ENCODE measurements around the gene HNRNPR.
"Not testable (repeated sequence)": the region's sequence is repeated elsewhere in the genome, so short reads cannot be mapped to it uniquely, and the experiment has no call there.

The HNRNPR gene

GRCh38 chr1:23356471-23357137, 12.5 kb upstream of the HNRNPR start:
- Mint-ChIP-seq H3K27me3 (no peaks in the 10 kb centered on the region), H3K27ac (no peak overlapping the region), H3K9me3 (peaks cover 30 to 47% of the 10 kb centered on the region in 2 donors), H3K4me3 (no peak overlapping the region), H3K4me1 (peaks cover 7% of the 10 kb centered on the region)
- no peak for ATAC-seq
- no peak for DNase-seq

- DNase-seq = peak in 1 of 2 donors; percentile 19
- ATAC-seq = peak; percentile 53
- Mint-ChIP-seq H3K9me3 (peaks cover 14 to 23% of the 10 kb centered on the region in 2 donors), H3K27ac (no peak overlapping the region), H3K4me1 (peaks cover 7% of the 10 kb centered on the region), H3K27me3 (no peaks in the 10 kb centered on the region), H3K4me3 (no peak overlapping the region)
Measured at GRCh38 chr1:23354245-23354644, 10.2 kb upstream of the HNRNPR start.

- DNase-seq (no peak), ATAC-seq (no peak)
- Mint-ChIP-seq H3K27ac (no peak overlapping the region), H3K4me1 (peaks cover 7% of the 10 kb centered on the region), H3K9me3 (peaks cover 5 to 13% of the 10 kb centered on the region in 2 donors), H3K27me3 (no peaks in the 10 kb centered on the region), H3K4me3 (no peak overlapping the region)
Measured at GRCh38 chr1:23352096-23352695, 8.1 kb upstream of the HNRNPR start.

- ATAC-seq = no peak
- no peak overlapping the region for H3K4me3 Mint-ChIP-seq
- no peak overlapping the region for H3K27ac Mint-ChIP-seq
Measured at GRCh38 chr1:23345920-23346319, 1.8 kb upstream of the HNRNPR start.

GRCh38 chr1:23344987-23345472, 946 bp upstream of the HNRNPR start:
- DNase-seq (no peak), ATAC-seq (no peak)
- Mint-ChIP-seq H3K27ac (peak overlapping the region; percentile 97 to 100), H3K27me3 (no peaks in the 10 kb centered on the region), H3K4me3 (peak overlapping the region; percentile 92 to 97), H3K4me1 (peaks cover 37% of the 10 kb centered on the region), H3K9me3 (no peaks in the 10 kb centered on the region)

More at GRCh38 chr1:23345920-23346319, 1.8 kb upstream of the HNRNPR start:
- no peaks in the 10 kb centered on the region for H3K27me3 Mint-ChIP-seq
- H3K4me1 Mint-ChIP-seq = peaks cover 28% of the 10 kb centered on the region
- no peaks in the 10 kb centered on the region for H3K9me3 Mint-ChIP-seq
- no peak for DNase-seq

- Mint-ChIP-seq H3K4me3 (peak overlapping the region; percentile 88 to 97), H3K9me3 (no peaks in the 10 kb centered on the region), H3K27me3 (no peaks in the 10 kb centered on the region), H3K4me1 (peaks cover 51% of the 10 kb centered on the region), H3K27ac (peak overlapping the region; percentile 95 to 97)
- peak in 1 of 2 donors; percentile 67 for DNase-seq
- peak; percentile 14 for ATAC-seq
Measured at GRCh38 chr1:23343221-23344110, 618 bp downstream of the HNRNPR start.

GRCh38 chr1:23341931-23342692, 2.0 kb downstream of the HNRNPR start:
- no peaks in the 10 kb centered on the region for H3K9me3 Mint-ChIP-seq
- peaks cover 65% of the 10 kb centered on the region for H3K4me1 Mint-ChIP-seq
- DNase-seq (no peak), ATAC-seq (no peak)
- no peaks in the 10 kb centered on the region for H3K27me3 Mint-ChIP-seq
- peak overlapping the region in 1 of 2 donors; percentile 95 for H3K27ac Mint-ChIP-seq
- peak overlapping the region; percentile 88 to 97 for H3K4me3 Mint-ChIP-seq

- peaks cover 60% of the 10 kb centered on the region for H3K4me1 Mint-ChIP-seq
- H3K27me3 Mint-ChIP-seq = no peaks in the 10 kb centered on the region
- no peak for ATAC-seq
- peak overlapping the region; percentile 88 to 97 for H3K4me3 Mint-ChIP-seq
- peak overlapping the region; percentile 7 to 52 for H3K27ac Mint-ChIP-seq
- no peak for DNase-seq
- no peaks in the 10 kb centered on the region for H3K9me3 Mint-ChIP-seq
Measured at GRCh38 chr1:23339632-23340031, 4.5 kb downstream of the HNRNPR start.

- Mint-ChIP-seq H3K4me1 (peaks cover 58% of the 10 kb centered on the region), H3K27ac (no peak overlapping the region), H3K27me3 (no peaks in the 10 kb centered on the region), H3K4me3 (peak overlapping the region in 1 of 2 donors; percentile 38), H3K9me3 (no peaks in the 10 kb centered on the region)
- DNase-seq (no peak), ATAC-seq (no peak)
Measured at GRCh38 chr1:23337869-23338268, 6.2 kb downstream of the HNRNPR start.

- Mint-ChIP-seq H3K9me3 (no peaks in the 10 kb centered on the region), H3K27ac (peak overlapping the region in 1 of 2 donors; percentile 27), H3K4me3 (no peak overlapping the region), H3K27me3 (no peaks in the 10 kb centered on the region), H3K4me1 (peaks cover 13% of the 10 kb centered on the region)
- DNase-seq (no peak), ATAC-seq (no peak)
Measured at GRCh38 chr1:23331713-23332112, 12.4 kb downstream of the HNRNPR start.

GRCh38 chr1:23330846-23331245, 13.2 kb downstream of the HNRNPR start:
- H3K27me3 Mint-ChIP-seq = no peaks in the 10 kb centered on the region

GRCh38 chr1:23325393-23325792, 18.7 kb downstream of the HNRNPR start:
- Mint-ChIP-seq H3K4me3 (no peak overlapping the region), H3K4me1 (peaks cover 21% of the 10 kb centered on the region), H3K9me3 (no peaks in the 10 kb centered on the region), H3K27ac (peak overlapping the region in 1 of 2 donors; percentile 23), H3K27me3 (no peaks in the 10 kb centered on the region)
- no peak for DNase-seq
- no peak for ATAC-seq

More at GRCh38 chr1:23330846-23331245, 13.2 kb downstream of the HNRNPR start:
- H3K4me3 Mint-ChIP-seq = no peak overlapping the region
- peaks cover 22% of the 10 kb centered on the region for H3K4me1 Mint-ChIP-seq
- H3K9me3 Mint-ChIP-seq = no peaks in the 10 kb centered on the region
- ATAC-seq (no peak), DNase-seq (no peak)
- no peak overlapping the region for H3K27ac Mint-ChIP-seq

GRCh38 chr1:23322770-23323169, 21.3 kb downstream of the HNRNPR start:
- DNase-seq = no peak
- ATAC-seq = no peak
- Mint-ChIP-seq H3K27me3 (no peaks in the 10 kb centered on the region), H3K4me1 (peaks cover 20% of the 10 kb centered on the region), H3K9me3 (no peaks in the 10 kb centered on the region), H3K27ac (no peak overlapping the region), H3K4me3 (no peak overlapping the region)

GRCh38 chr1:23310280-23310679, 33.8 kb downstream of the HNRNPR start:
- DNase-seq, H3K4me1 Mint-ChIP-seq, H3K9me3 Mint-ChIP-seq, H3K4me3 Mint-ChIP-seq, H3K27me3 Mint-ChIP-seq, ATAC-seq, H3K27ac Mint-ChIP-seq: not testable (repeated sequence)

GRCh38 chr1:23304140-23304620, 39.9 kb downstream of the HNRNPR start:
- DNase-seq = no peak
- no peak overlapping the region for H3K4me3 Mint-ChIP-seq
- H3K4me1 Mint-ChIP-seq = no peaks in the 10 kb centered on the region
- no peaks in the 10 kb centered on the region for H3K9me3 Mint-ChIP-seq
- ATAC-seq = no peak
- peak overlapping the region in 1 of 2 donors; percentile 68 for H3K27ac Mint-ChIP-seq
- no peaks in the 10 kb centered on the region for H3K27me3 Mint-ChIP-seq

All from stimulated activated naive CD8-positive, alpha-beta T cell treated with anti-CD3 and anti-CD28 coated beads, Interleukin-15, amount 100 ng/mL, for 72 hours (primary cell).